OCI-LY1 (cell line): Measurements from ENCODE around the gene SMYD3.
"Not testable (repeated sequence)": the region's sequence is repeated elsewhere in the genome, so short reads cannot be mapped to it uniquely, and the experiment has no call there.

Experiments used
- H2AFZ ChIP-seq: fragments of 200-600 bp; sonication (generic), shearing (Covaris generic); 2 replicates; pipeline ENCODE4 v1.6.0; 2014; ENCODE audit warnings: antibody characterized with exemption, mild to moderate bottlenecking, low read length
- H3F3A ChIP-seq: fragments of 200-600 bp; sonication (generic), shearing (Covaris generic); 2 replicates; pipeline ENCODE4 v1.6.0; 2014; ENCODE audit warnings: mild to moderate bottlenecking, antibody characterized with exemption, low read length, moderate library complexity; ENCODE audit not compliant: insufficient read depth
- H3K27ac ChIP-seq: fragments of 200-600 bp; sonication (generic); 2 replicates; pipeline ENCODE4 v1.5.1; 2014; ENCODE audit warnings: low read length, mixed run types, mild to moderate bottlenecking, low read depth; ENCODE audit not compliant: poor library complexity, severe bottlenecking
- H3K27me3 ChIP-seq: fragments of 200-600 bp; sonication (generic); 2 replicates; pipeline ENCODE4 v1.6.0; 2014; ENCODE audit warnings: antibody characterized with exemption, mild to moderate bottlenecking, low read length, moderate library complexity; ENCODE audit not compliant: insufficient read depth
- H3K36me3 ChIP-seq: fragments of 200-600 bp; sonication (generic); 2 replicates; pipeline ENCODE4 v1.6.1; 2014; ENCODE audit warnings: mild to moderate bottlenecking, antibody characterized with exemption, low read length, moderate library complexity, mixed read lengths; ENCODE audit not compliant: insufficient read depth
- H3K4me1 ChIP-seq: fragments of 200-600 bp; sonication (generic); 2 replicates; pipeline ENCODE4 v1.5.1; 2014; ENCODE audit warnings: mild to moderate bottlenecking, low read length, moderate library complexity; ENCODE audit not compliant: insufficient read depth, severe bottlenecking
- H3K4me2 ChIP-seq: fragments of 200-600 bp; sonication (generic), shearing (Covaris generic); 2 replicates; pipeline ENCODE4 v1.6.1; 2014; ENCODE audit warnings: low read length
- H3K4me3 ChIP-seq: fragments of 200-600 bp; sonication (generic); 2 replicates; pipeline ENCODE4 v1.5.1; 2014; ENCODE audit warnings: low read length, low read depth, mild to moderate bottlenecking, mixed read lengths; ENCODE audit not compliant: poor library complexity, severe bottlenecking
- H3K79me2 ChIP-seq: fragments of 200-600 bp; shearing (Covaris generic); 2 replicates; pipeline ENCODE4 v1.6.1; 2016; ENCODE audit warnings: mixed run types, low read length, mixed read lengths; ENCODE audit not compliant: insufficient read depth
- H3K9ac ChIP-seq: fragments of 200-600 bp; sonication (generic), shearing (Covaris generic); 2 replicates; pipeline ENCODE4 v1.6.1; 2014; ENCODE audit warnings: mild to moderate bottlenecking, low read length, mixed read lengths
- H3K9me2 ChIP-seq: fragments of 200-600 bp; sonication (generic), shearing (Covaris generic); 2 replicates; pipeline ENCODE4 v1.6.1; 2014; ENCODE audit warnings: low read depth, mild to moderate bottlenecking, low read length, mixed read lengths
- H3K9me3 ChIP-seq: fragments of 200-600 bp; shearing (Covaris generic); 2 replicates; pipeline ENCODE4 v1.6.1; 2014; ENCODE audit warnings: low read length, mixed read lengths
- H4K20me1 ChIP-seq: fragments of 200-600 bp; sonication (generic), shearing (Covaris generic); 2 replicates; pipeline ENCODE4 v1.6.0; 2016; ENCODE audit warnings: mild to moderate bottlenecking, low read length; ENCODE audit not compliant: insufficient read depth
- EZH2 ChIP-seq: fragments of 200-600 bp; sonication (generic), shearing (Covaris generic); IDR thresholded peaks from 2 replicates; pipeline ENCODE4 v1.8.0; 2017; ENCODE audit warnings: borderline replicate concordance, mixed run types, mild to moderate bottlenecking, antibody characterized with exemption, low read length, moderate library complexity, mixed read lengths
- TF ChIP-seq, protein P1 (sequence below): fragments of 200-600 bp; sonication (generic), shearing (Covaris generic); IDR thresholded peaks from 2 replicates; pipeline ENCODE4 v1.5.1; 2017; ENCODE audit warnings: mild to moderate bottlenecking, antibody characterized with exemption, low read length, moderate library complexity, mixed read lengths

Gene SMYD3

GRCh38 chr1:245776694-245777332 is 730.3 kb downstream of the SMYD3 start:
- Histone ChIP-seq H3K79me2 (no peaks in the 10 kb centered on the region), H2AFZ (no peak overlapping the region), H3K27me3 (no peaks in the 10 kb centered on the region), H3K9ac (no peak overlapping the region), H3K9me2 (no peaks in the 10 kb centered on the region), H4K20me1 (no peaks in the 10 kb centered on the region), H3K27ac (no peak overlapping the region), H3K9me3 (no peaks in the 10 kb centered on the region), H3F3A (no peaks in the 10 kb centered on the region), H3K4me2 (no peak overlapping the region), H3K4me3 (no peak overlapping the region), H3K4me1 (no peaks in the 10 kb centered on the region), H3K36me3 (no peaks in the 10 kb centered on the region; the same call in 1 of the 2 replicates)
- TF ChIP-seq, protein P1, sequence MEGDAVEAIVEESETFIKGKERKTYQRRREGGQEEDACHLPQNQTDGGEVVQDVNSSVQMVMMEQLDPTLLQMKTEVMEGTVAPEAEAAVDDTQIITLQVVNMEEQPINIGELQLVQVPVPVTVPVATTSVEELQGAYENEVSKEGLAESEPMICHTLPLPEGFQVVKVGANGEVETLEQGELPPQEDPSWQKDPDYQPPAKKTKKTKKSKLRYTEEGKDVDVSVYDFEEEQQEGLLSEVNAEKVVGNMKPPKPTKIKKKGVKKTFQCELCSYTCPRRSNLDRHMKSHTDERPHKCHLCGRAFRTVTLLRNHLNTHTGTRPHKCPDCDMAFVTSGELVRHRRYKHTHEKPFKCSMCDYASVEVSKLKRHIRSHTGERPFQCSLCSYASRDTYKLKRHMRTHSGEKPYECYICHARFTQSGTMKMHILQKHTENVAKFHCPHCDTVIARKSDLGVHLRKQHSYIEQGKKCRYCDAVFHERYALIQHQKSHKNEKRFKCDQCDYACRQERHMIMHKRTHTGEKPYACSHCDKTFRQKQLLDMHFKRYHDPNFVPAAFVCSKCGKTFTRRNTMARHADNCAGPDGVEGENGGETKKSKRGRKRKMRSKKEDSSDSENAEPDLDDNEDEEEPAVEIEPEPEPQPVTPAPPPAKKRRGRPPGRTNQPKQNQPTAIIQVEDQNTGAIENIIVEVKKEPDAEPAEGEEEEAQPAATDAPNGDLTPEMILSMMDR, result no peak
- TF ChIP-seq EZH2, result no peak

DNA sequence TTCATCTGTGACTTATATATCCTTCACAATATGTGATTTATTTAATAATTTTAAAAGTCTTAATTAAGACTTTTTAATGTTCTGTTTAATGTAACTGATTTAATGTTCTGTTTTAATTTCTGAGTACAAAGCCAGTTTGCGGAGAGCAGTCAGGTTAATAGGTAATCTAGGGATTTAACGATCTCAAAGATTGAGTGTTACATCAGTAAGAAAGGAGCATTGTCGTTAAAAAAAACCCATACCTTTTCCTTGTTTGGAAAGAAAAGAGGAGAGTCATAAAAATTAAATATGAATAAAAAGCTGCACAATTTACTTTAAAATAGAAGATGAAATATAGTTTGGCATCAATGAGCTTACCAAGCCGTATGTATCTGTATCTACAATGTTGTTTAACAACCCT is 730.9 kb downstream of the SMYD3 start:
- Histone ChIP-seq H3K9me2 (no peaks in the 10 kb centered on the region), H3K27ac (no peak overlapping the region), H4K20me1 (no peaks in the 10 kb centered on the region), H3K9me3 (no peaks in the 10 kb centered on the region), H3K4me2 (no peak overlapping the region), H3K4me3 (no peak overlapping the region), H3K9ac (no peak overlapping the region), H3K79me2 (no peaks in the 10 kb centered on the region), H2AFZ (no peak overlapping the region), H3K4me1 (no peaks in the 10 kb centered on the region), H3K27me3 (no peaks in the 10 kb centered on the region), H3K36me3 (no peaks in the 10 kb centered on the region; the same call in 1 of the 2 replicates), H3F3A (no peaks in the 10 kb centered on the region)
- TF ChIP-seq, protein P1, result no peak
- no peak for TF ChIP-seq EZH2

DNA sequence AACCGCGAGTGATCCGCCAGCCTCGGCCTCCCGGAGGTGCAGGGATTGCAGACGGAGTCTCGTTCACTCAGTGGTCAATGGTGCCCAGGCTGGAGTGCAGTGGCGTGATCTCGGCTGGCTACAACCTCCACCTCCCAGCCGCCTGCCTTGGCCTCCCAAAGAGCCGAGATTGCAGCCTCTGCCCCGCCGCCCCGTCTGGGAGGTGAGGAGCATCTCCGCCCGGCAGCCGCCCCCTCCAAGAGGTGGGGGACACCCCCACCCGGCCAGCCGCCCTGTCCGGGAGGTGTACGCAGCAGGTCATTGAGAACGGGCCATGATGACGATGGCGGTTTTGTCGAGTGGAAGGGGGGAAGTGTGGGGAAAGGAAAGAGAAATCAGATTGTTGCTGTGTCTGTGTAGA is 732.1 kb downstream of the SMYD3 start:
- not testable (repeated sequence) for H3K4me2 ChIP-seq, H3K9me2 ChIP-seq, H3K9ac ChIP-seq, H3F3A ChIP-seq, H3K9me3 ChIP-seq, H3K27me3 ChIP-seq, H3K4me3 ChIP-seq, H3K27ac ChIP-seq, H3K36me3 ChIP-seq, H2AFZ ChIP-seq, H4K20me1 ChIP-seq, H3K4me1 ChIP-seq, H3K79me2 ChIP-seq

DNA sequence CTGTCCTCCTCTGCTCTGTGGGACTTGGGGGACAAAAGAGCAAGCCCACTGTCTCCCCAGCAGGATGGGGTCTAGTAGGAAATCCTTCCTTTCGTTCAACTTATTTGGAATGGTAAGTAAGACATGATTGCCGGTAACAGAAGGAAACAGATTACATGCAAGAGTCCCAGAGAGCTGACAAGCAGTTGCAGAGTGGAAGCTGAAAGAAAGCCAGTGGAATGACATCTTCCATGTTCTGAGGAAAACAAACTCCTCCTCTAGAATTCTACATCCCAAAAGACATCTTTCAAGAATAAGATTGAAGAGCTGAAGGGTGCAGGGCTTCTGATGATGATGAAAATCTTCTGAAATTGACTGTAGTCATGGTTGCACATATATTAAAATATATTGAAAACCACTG is 732.9 kb downstream of the SMYD3 start:
- H3F3A ChIP-seq, result no peaks in the 10 kb centered on the region
- H3K79me2 ChIP-seq, result no peaks in the 10 kb centered on the region
- H3K4me1 ChIP-seq, result no peaks in the 10 kb centered on the region
- no peaks in the 10 kb centered on the region for H3K27me3 ChIP-seq
- no peak overlapping the region for H3K4me3 ChIP-seq
- no peak for TF ChIP-seq EZH2
- TF ChIP-seq, protein P1, result no peak
- no peaks in the 10 kb centered on the region for H4K20me1 ChIP-seq
- no peak overlapping the region for H3K27ac ChIP-seq
- H3K9ac ChIP-seq, result no peak overlapping the region
- H3K4me2 ChIP-seq, result no peak overlapping the region
- H3K36me3 ChIP-seq, result no peaks in the 10 kb centered on the region; the same call in 1 of the 2 replicates
- H2AFZ ChIP-seq, result no peak overlapping the region
- no peaks in the 10 kb centered on the region for H3K9me2 ChIP-seq
- H3K9me3 ChIP-seq, result no peaks in the 10 kb centered on the region
